GM12801 (cell line): Measurements from ENCODE around the gene CDC42BPB.

Experiments used
- TF ChIP-seq, protein P1 (sequence below): IDR thresholded peaks from one replicate; pipeline ENCODE4 v1.5.1; 2011; ENCODE audit warnings: control low read depth; ENCODE audit not compliant: insufficient read length; ENCODE audit errors: extremely low read depth

The CDC42BPB gene

DNA sequence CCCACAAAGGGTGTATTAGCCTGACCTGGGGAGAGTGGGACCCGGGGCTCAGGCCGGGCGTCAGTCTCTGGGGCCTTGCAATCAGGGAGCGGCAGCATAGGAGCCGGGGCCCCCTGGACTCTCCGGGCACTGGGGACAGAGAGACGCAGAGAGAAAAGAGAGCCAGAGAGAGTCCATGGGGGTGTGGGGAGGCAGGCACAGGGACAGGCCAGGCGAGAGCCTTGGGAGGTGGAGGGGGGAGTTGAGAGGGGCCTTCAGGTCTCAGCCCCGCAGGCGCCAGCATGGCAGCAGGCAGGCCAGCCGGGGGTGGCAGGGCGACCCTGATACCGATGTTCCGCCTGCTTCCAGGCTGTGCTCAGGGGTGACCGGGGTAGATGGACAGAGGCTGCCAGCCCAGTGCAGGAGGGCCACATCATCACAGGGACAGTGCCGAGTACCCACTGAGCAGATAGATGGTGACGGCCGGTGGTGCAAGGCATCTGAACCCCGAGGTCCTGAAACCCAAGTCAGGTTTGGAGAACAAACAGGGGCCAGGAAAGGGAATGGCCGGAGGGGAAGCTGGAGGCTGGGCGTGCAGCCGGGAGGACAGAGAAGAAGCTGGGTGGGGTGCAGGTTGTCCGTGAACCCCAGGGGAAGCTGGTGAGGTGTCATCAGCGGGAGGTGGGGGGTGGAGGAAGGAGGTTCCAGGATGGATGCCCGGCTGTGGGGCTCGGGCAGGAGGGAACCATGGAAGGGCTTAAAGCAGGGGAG is 40.1 kb upstream of the CDC42BPB start:
- TF ChIP-seq, protein P1, sequence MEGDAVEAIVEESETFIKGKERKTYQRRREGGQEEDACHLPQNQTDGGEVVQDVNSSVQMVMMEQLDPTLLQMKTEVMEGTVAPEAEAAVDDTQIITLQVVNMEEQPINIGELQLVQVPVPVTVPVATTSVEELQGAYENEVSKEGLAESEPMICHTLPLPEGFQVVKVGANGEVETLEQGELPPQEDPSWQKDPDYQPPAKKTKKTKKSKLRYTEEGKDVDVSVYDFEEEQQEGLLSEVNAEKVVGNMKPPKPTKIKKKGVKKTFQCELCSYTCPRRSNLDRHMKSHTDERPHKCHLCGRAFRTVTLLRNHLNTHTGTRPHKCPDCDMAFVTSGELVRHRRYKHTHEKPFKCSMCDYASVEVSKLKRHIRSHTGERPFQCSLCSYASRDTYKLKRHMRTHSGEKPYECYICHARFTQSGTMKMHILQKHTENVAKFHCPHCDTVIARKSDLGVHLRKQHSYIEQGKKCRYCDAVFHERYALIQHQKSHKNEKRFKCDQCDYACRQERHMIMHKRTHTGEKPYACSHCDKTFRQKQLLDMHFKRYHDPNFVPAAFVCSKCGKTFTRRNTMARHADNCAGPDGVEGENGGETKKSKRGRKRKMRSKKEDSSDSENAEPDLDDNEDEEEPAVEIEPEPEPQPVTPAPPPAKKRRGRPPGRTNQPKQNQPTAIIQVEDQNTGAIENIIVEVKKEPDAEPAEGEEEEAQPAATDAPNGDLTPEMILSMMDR, result no peak

DNA sequence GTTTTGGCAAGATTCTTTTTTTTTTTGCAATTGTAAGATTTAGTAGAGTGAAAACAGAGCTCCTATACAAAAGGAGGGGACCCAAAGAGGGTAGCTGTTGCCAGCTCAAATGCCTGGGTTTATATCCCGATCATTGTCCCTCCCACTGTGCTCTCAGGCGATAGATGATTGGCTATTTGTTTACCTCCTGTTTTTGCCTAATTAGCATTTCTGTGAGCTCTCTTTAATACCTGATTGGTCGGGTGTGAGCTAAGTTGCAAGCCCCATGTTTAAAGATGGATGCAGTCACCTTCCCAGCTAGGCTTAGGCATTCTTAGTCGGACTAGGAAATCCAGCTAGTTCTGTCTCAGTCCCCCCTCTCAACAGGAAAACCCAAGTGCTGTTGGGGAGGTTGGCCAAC is 39.0 kb upstream of the CDC42BPB start:
- TF ChIP-seq, protein P1, result no peak

DNA sequence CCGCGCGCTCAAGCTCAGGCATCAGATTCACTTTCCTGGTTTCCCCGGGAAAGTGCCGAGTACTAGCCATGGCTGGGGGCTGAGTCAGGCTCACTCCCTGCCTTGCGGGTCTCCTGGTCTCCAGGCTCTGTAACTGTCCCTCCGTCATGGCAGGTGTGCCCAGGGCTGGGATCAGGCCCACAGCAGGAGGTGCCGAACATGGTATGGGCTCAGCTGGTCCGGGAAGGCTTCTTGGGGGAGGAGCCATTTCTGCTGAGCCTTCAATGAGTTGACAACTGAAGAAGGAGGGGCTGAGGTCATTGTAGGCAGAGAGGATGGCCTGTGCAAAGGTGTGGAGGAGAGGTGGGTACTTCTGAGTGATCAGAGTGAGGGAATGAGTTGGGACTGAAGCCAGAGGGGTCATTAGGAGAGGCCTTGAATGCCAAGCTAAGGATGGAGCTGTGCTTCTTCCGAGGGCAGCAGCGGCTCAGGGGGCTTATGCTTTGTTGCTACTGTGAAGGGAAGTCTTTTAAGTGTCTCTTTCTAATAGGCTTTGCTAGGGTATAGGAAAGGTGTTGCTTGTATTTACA is 37.9 kb upstream of the CDC42BPB start:
- TF ChIP-seq, protein P1, result no peak

DNA sequence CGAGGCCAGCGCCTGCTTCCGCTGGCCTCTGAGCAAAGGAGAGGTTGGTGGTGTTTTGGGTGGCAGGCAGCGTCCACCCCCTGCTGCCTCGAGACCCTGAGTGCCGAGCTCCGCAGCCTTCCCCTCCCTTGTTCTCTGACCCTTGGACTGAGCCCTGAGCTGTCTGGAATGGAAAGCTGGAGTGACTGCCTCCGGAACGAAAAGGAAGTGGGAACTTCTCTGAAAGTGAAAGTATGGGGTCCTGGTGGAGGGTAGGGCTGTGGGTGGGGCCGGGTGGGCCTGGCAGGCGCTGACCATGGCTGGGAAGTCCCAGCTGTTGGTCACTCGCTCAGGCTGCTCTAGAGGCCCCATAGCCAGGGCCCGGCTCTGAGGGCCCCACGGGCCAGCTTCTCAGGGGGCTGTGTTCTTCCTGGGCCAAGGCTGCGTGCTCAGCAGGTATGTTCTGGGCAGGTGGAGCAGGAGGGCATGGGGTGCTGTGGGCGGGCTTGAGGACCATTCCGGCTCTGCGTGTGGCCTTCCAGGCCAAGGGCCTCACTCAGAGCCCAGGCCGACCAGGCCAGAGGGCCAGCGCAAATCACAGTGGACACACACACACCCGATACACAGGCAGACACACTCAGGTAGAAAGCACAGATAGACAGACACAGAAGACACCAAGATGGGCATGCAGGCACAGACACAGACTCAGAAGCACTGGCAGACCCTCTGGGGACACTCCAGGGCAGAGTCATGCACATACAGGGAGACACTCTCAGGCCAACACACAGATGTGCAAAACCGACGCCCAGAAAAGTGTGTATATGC is 37.3 kb upstream of the CDC42BPB start, which contains the start of gene EXOC3L4:
EXOC3L4 (plus strand) TSS at position 320 of the 804 bp plus-strand sequence. CDS start 5,495 bp downstream, outside the sequence.
- TF ChIP-seq, protein P1, result no peak

DNA sequence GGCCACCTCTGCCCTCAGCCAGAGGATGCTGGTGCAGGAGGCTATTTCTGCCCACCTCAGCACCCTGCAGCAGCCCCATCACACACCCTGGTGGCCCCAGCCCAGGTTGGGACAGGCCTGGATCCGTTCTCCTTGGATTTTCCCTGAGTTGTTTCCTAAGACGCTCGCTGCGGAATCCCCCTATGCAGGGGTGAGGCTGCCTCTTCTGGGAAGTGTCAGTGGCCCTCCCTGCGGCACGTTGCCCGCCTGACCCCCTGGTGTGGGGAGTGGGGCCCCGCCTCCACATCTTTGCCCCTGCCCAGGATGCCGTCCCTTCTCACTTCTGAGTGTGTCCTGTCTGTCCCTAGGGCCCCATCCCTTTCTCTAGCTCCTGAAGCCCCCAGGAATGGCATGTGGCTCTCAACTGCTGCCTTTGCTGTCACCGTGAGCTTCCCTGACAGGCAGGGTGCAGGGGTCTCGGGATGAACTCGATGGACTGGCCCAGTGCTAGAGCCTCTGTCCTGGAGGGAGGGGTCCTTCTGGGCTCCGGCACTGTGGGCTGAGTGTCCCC is 36.6 kb upstream of the CDC42BPB start:
- TF ChIP-seq, protein P1, result no peak

DNA sequence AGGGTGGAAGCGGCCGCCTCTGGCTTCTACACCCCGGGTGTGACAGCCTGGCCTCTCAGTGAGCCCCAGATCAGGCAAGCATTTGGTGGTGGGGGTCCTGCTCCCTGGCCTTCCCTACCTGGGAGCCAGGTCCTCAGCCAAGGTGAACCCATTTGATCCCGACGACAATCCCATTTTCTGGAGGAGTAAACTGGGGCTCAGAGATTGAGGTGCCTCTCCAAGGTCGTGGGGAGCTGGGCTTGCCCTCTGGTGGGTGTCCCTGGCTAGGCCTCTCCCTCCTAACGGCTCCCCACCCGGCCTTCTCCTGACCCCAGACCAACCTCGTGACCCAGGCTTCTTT is 34.5 kb upstream of the CDC42BPB start:
- TF ChIP-seq, protein P1, result no peak

DNA sequence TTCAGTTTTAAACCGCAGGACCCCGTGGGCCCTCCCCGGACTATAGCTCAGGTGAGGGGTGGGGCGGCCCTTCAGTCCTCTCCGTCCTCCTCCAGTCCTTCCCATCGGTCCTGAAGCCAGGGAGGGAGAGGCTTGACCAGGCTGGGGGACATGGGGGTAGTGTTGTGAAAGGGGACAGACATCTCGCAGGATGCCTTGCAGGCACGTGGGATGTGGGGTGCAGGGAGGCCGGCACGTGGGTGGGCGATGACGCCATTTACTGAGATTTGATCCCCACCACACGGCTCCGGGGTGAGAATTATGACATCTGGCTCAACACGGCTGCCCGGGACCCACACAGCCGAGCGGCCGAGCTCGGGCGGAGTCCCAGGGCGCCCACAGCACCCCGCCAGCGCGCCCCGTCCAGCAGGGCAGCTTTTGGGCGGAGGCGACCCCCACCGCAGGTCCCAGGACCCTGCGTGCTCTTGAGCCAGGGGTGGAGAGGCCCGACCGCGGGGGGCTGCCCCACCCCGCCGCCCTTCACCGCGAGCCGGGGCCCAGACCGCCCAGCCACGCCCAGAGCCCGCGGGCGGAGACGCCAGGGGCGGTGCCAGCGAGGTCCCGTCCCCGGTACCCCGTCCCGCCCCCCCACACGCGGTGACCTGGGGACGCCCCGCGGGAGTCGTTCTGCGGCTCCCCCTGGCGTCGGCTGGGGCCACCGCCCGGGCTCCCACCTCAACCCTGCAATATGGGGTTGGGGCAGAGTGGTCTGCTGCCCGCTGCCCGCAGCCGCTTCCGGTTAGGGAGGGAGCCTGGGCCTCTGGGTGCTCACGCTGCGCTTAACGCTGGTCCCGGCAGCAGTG is 33.9 kb upstream of the CDC42BPB start:
- TF ChIP-seq, protein P1, result no peak
